A549 (cell line): ENCODE measurements around the gene PGS1. TPM values are rescaled to one million over a fixed set of nuclear protein-coding genes. Genes with fewer than 3 reads are reported as not detected.

Experiments
- ATAC-seq, 2 experiments: fragments of 200-7000 bp in 1 of 2; fragments of >200 bp in 1 of 2; cut with Nextera tagmentation in 1 of 2; cut with Tn5 transposase in 1 of 2; 3 replicates each; pipeline versions ENCODE4 v1.8.0 to v1.9.1; 2018 to 2020; ENCODE audit warnings: mild to moderate bottlenecking in 1 of 2, moderate library complexity in 1 of 2
- CTCF ChIA-PET: fragments of 300-600 bp; sonication (Branson Sonifier 250); formaldehyde crosslinking; extraction: SDS; loops from one replicate; lab custom pipeline; 2021; ENCODE audit warnings: antibody characterized with exemption, inconsistent platforms; lab: Yijun Ruan, JAX
- POLR2A ChIA-PET: fragments of 350-600 bp; formaldehyde crosslinking; extraction: SDS; loops from one replicate; lab custom pipeline; 2021; ENCODE audit warnings: antibody characterized with exemption, inconsistent platforms; lab: Yijun Ruan, JAX
- DNase-seq, 2 experiments: peaks; one replicate each; pipeline versions ENCODE4 v3.0.0 to v3.0.0-alpha.2; 2011 to 2016; ENCODE audit warnings: low read depth in 1 of 2, low spot score in 1 of 2
- FAIRE-seq: peaks from 2 replicates; lab custom pipeline; 2011; peaks lifted over from hg19 to GRCh38; lab: Jason Lieb, UNC
- H3K27ac ChIP-seq, 2 experiments: fragments of >200 bp; sonication (Bioruptor Twin); formaldehyde crosslinking; 3 replicates each; pipeline ENCODE4 v1.5.1; 2016 to 2017
- H3K4me1 ChIP-seq: fragments of >200 bp; sonication (Bioruptor Twin); formaldehyde crosslinking; 3 replicates; pipeline ENCODE4 v1.6.1; 2016
- H3K4me2 ChIP-seq: fragments of >200 bp; sonication (Bioruptor Twin); formaldehyde crosslinking; 3 replicates; pipeline ENCODE4 v1.6.1; 2016
- H3K4me3 ChIP-seq: fragments of >200 bp; sonication (Bioruptor Twin); formaldehyde crosslinking; 3 replicates; pipeline ENCODE4 v1.5.1; 2016
- H3K9me3 ChIP-seq: fragments of >200 bp; sonication (Bioruptor Twin); formaldehyde crosslinking; 3 replicates; pipeline ENCODE4 v1.6.1; 2016
- CBX2 ChIP-seq: fragments of 200-600 bp; sonication (generic); IDR thresholded peaks from 2 replicates; pipeline ENCODE4 v1.6.1; 2016; ENCODE audit warnings: low read depth, mild to moderate bottlenecking, borderline replicate concordance
- CHD2 ChIP-seq: fragments of 150-350 bp; IDR thresholded peaks from 2 replicates; pipeline ENCODE4 v1.6.1; 2014; ENCODE audit warnings: low read length; ENCODE audit not compliant: partially characterized antibody
- CHD4 ChIP-seq: fragments of 200-600 bp; sonication (generic); IDR thresholded peaks from 2 replicates; pipeline ENCODE4 v1.6.1; 2016; ENCODE audit warnings: antibody characterized with exemption, mild to moderate bottlenecking, borderline replicate concordance
- EHF ChIP-seq: fragments of 250-450 bp; sonication (Bioruptor Pico); IDR thresholded peaks from 2 replicates; pipeline ENCODE4 v1.5.0; 2020; ENCODE audit warnings: mild to moderate bottlenecking
- ELK1 ChIP-seq: fragments of 150-350 bp; IDR thresholded peaks from 2 replicates; pipeline ENCODE4 v1.6.1; 2014; ENCODE audit warnings: low read depth, mild to moderate bottlenecking, low read length
- FOXS1 ChIP-seq: fragments of 250-450 bp; sonication (Bioruptor Pico); IDR thresholded peaks from 2 replicates; pipeline ENCODE4 v1.5.0; 2020; ENCODE audit warnings: mild to moderate bottlenecking, moderate library complexity
- HEYL ChIP-seq: fragments of 250-450 bp; sonication (Bioruptor Pico); IDR thresholded peaks from 2 replicates; pipeline ENCODE4 v1.8.0; 2021; ENCODE audit warnings: mild to moderate bottlenecking, moderate library complexity
- JUN ChIP-seq, 2 experiments: fragments of >200 bp; sonication (Bioruptor Twin); formaldehyde crosslinking; IDR thresholded peaks; 2 replicates in 1 of 2; 3 replicates in 1 of 2; pipeline ENCODE4 v1.6.1; 2016 to 2017
- JUNB ChIP-seq: fragments of >200 bp; sonication (Bioruptor Twin); formaldehyde crosslinking; IDR thresholded peaks from 2 replicates; pipeline ENCODE4 v1.6.1; 2016
- KDM1A ChIP-seq: fragments of 200-600 bp; sonication (generic); IDR thresholded peaks from 2 replicates; pipeline ENCODE4 v1.6.1; 2016; ENCODE audit warnings: low read depth, mild to moderate bottlenecking
- KDM5A ChIP-seq: fragments of 200-600 bp; sonication (generic); IDR thresholded peaks from 2 replicates; pipeline ENCODE4 v1.6.1; 2016; ENCODE audit warnings: antibody characterized with exemption, mild to moderate bottlenecking
- MAFK ChIP-seq: fragments of 450-650 bp; IDR thresholded peaks from 2 replicates; pipeline ENCODE4 v1.6.1; 2014; ENCODE audit not compliant: partially characterized antibody
- MAZ ChIP-seq: fragments of 150-350 bp; IDR thresholded peaks from 2 replicates; pipeline ENCODE4 v1.6.1; 2014; ENCODE audit warnings: antibody characterized with exemption, low read depth, low read length, borderline replicate concordance
- MYC ChIP-seq: IDR thresholded peaks from 2 replicates; pipeline ENCODE4 v1.6.1; 2012; ENCODE audit warnings: mild to moderate bottlenecking, inconsistent platforms, low read length, improper control_type of control experiment, borderline replicate concordance
- NFE2L2 ChIP-seq: fragments of 150-350 bp; conservative IDR thresholded peaks from 2 replicates; pipeline ENCODE4 v1.6.1; 2014; ENCODE audit warnings: low read length
- POLR2A ChIP-seq: IDR thresholded peaks from 2 replicates; pipeline ENCODE4 v1.6.1; 2012; ENCODE audit warnings: mild to moderate bottlenecking, low read length
- POLR2AphosphoS2 ChIP-seq: conservative IDR thresholded peaks from 2 replicates; pipeline ENCODE4 v1.6.1; 2012; ENCODE audit warnings: low read length, improper control_type of control experiment, inconsistent platforms
- RARB ChIP-seq: fragments of 250-450 bp; sonication (Bioruptor Pico); IDR thresholded peaks from 2 replicates; pipeline ENCODE4 v1.8.0; 2021; ENCODE audit warnings: mild to moderate bottlenecking, moderate library complexity
- RCOR1 ChIP-seq: fragments of 150-350 bp; IDR thresholded peaks from 2 replicates; pipeline ENCODE4 v1.6.1; 2014; ENCODE audit warnings: antibody characterized with exemption, low read length, low read depth
- TP53 ChIP-seq: fragments of 250-450 bp; sonication (Bioruptor Pico); IDR thresholded peaks from 2 replicates; pipeline ENCODE4 v1.5.0; 2021; ENCODE audit warnings: mild to moderate bottlenecking, moderate library complexity
- USF2 ChIP-seq: fragments of 450-650 bp; IDR thresholded peaks from 2 replicates; pipeline ENCODE4 v1.6.1; 2014; ENCODE audit warnings: antibody characterized with exemption
- ZSCAN20 ChIP-seq: fragments of 250-450 bp; sonication (Bioruptor Pico); IDR thresholded peaks from 2 replicates; pipeline ENCODE4 v1.8.0; 2022; ENCODE audit warnings: mild to moderate bottlenecking, moderate library complexity
- WGBS: methylation state at CpG from one replicate; pipeline ENCODE4 v1.1.6; 2017; ENCODE audit errors: missing lambda C conversion rate; 5-methylcytosine and 5-hydroxymethylcytosine counted together
- polyA plus RNA-seq, 4 experiments: library from polyadenylated mRNA; depleted of rRNA in 3 of 4; stranded (reverse); fragments of >200 nt; fragmentation: RNase III in 1 of 4; extraction: RNeasy Plus Mini Kit Qiagen cat#74134 plus additional on column Dnase treatment in 1 of 4; gene quantifications; 2 replicates in 3 of 4; 3 replicates in 1 of 4; pipeline ENCODE4 v1.2.3, GENCODE V29; 2011 to 2017
- TF ChIP-seq, protein P1 (sequence below): fragments of >200 bp; sonication (Bioruptor Twin); formaldehyde crosslinking; IDR thresholded peaks from 3 replicates; pipeline ENCODE4 v1.6.1; 2016
- TF ChIP-seq, protein P2 (sequence below): fragments of 250-450 bp; sonication (Bioruptor Pico); IDR thresholded peaks from 2 replicates; pipeline ENCODE4 v1.5.0; 2020; ENCODE audit warnings: low read depth, mild to moderate bottlenecking, moderate library complexity
- TF ChIP-seq, protein P3 (sequence below): fragments of 200-600 bp; sonication (generic); IDR thresholded peaks from 2 replicates; pipeline ENCODE4 v1.6.1; 2016; ENCODE audit warnings: antibody characterized with exemption, mild to moderate bottlenecking, moderate library complexity
- TF ChIP-seq, protein P4 (sequence below): fragments of >200 bp; sonication (Bioruptor Twin); formaldehyde crosslinking; IDR thresholded peaks from 2 replicates; pipeline ENCODE4 v1.6.1; 2016
- TF ChIP-seq, protein P5 (sequence below): fragments of >200 bp; sonication (Bioruptor Twin); formaldehyde crosslinking; IDR thresholded peaks from 3 replicates; pipeline ENCODE4 v1.5.1; 2016
- TF ChIP-seq, protein P6 (sequence below): fragments of 250-450 bp; sonication (Bioruptor Pico); IDR thresholded peaks from 2 replicates; pipeline ENCODE4 v1.5.0; 2021; ENCODE audit warnings: mild to moderate bottlenecking, moderate library complexity, borderline replicate concordance

Gene PGS1
- polyA plus RNA-seq, 2 of the 4 experiments (the other 2 are of a cell fraction), result 23.7 to 29.5 TPM

- H3K4me2 ChIP-seq, result peak overlapping the region; percentile 48
- ATAC-seq (peak; percentile 25 to 30; a peak in 3 of 6 replicates), DNase-seq (peak in 1 of 2 experiments; percentile 60), FAIRE-seq (no peak)
- no peak overlapping the region for H3K4me3 ChIP-seq
- H3K27ac ChIP-seq, result peak overlapping the region; percentile 26 to 90; a peak in 4 of 6 replicates
- ChIA-PET POLR2A (interaction anchor here (0.6 to 1.5 kb wide), 3 partner anchors 15 to 950 kb away, joined by 3 to 10 read pairs (median 4); partner anchors contain the start of gene SOCS3), CTCF (interaction anchor here (0.8 to 8.9 kb wide), 7 partner anchors 14 to 124 kb away, joined by 3 to 134 read pairs (median 4); partner anchors contain the start of gene SOCS3)
- 44% methylated on average over 9 of the region's 9 CpGs for WGBS
- peaks cover 39% of the 10 kb centered on the region for H3K4me1 ChIP-seq
- no peaks in the 10 kb centered on the region for H3K9me3 ChIP-seq
- TF ChIP-seq MAFK (peak; percentile 97), TP53 (CRISPR knock-in tag) (no peak), RCOR1 (no peak), POLR2AphosphoS2 (no peak), USF2 (no peak), NFE2L2 (no peak), JUN (IDR thresholded peaks at IDR 0.05) (no peak), MAZ (no peak), ELK1 (no peak), EHF (CRISPR knock-in tag) (no peak), CHD4 (no peak), KDM5A (no peak), CHD2 (no peak), JUNB (peak; percentile 43; the same call in 1 of the 2 replicates), POLR2A (no peak), MYC (no peak), FOXS1 (CRISPR knock-in tag) (no peak), ZSCAN20 (no peak), HEYL (CRISPR knock-in tag) (no peak), KDM1A (no peak), CBX2 (no peak), RARB (no peak)
- TF ChIP-seq, protein P1, sequence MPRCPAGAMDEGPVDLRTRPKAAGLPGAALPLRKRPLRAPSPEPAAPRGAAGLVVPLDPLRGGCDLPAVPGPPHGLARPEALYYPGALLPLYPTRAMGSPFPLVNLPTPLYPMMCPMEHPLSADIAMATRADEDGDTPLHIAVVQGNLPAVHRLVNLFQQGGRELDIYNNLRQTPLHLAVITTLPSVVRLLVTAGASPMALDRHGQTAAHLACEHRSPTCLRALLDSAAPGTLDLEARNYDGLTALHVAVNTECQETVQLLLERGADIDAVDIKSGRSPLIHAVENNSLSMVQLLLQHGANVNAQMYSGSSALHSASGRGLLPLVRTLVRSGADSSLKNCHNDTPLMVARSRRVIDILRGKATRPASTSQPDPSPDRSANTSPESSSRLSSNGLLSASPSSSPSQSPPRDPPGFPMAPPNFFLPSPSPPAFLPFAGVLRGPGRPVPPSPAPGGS, result no peak
- TF ChIP-seq, protein P2, sequence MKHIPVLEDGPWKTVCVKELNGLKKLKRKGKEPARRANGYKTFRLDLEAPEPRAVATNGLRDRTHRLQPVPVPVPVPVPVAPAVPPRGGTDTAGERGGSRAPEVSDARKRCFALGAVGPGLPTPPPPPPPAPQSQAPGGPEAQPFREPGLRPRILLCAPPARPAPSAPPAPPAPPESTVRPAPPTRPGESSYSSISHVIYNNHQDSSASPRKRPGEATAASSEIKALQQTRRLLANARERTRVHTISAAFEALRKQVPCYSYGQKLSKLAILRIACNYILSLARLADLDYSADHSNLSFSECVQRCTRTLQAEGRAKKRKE, result peak; percentile 31; the same call in 1 of the 2 replicates
- TF ChIP-seq, protein P3, sequence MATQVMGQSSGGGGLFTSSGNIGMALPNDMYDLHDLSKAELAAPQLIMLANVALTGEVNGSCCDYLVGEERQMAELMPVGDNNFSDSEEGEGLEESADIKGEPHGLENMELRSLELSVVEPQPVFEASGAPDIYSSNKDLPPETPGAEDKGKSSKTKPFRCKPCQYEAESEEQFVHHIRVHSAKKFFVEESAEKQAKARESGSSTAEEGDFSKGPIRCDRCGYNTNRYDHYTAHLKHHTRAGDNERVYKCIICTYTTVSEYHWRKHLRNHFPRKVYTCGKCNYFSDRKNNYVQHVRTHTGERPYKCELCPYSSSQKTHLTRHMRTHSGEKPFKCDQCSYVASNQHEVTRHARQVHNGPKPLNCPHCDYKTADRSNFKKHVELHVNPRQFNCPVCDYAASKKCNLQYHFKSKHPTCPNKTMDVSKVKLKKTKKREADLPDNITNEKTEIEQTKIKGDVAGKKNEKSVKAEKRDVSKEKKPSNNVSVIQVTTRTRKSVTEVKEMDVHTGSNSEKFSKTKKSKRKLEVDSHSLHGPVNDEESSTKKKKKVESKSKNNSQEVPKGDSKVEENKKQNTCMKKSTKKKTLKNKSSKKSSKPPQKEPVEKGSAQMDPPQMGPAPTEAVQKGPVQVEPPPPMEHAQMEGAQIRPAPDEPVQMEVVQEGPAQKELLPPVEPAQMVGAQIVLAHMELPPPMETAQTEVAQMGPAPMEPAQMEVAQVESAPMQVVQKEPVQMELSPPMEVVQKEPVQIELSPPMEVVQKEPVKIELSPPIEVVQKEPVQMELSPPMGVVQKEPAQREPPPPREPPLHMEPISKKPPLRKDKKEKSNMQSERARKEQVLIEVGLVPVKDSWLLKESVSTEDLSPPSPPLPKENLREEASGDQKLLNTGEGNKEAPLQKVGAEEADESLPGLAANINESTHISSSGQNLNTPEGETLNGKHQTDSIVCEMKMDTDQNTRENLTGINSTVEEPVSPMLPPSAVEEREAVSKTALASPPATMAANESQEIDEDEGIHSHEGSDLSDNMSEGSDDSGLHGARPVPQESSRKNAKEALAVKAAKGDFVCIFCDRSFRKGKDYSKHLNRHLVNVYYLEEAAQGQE, result no peak
- TF ChIP-seq, protein P4, sequence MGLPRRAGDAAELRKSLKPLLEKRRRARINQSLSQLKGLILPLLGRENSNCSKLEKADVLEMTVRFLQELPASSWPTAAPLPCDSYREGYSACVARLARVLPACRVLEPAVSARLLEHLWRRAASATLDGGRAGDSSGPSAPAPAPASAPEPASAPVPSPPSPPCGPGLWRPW, result no peak
- TF ChIP-seq, protein P5, sequence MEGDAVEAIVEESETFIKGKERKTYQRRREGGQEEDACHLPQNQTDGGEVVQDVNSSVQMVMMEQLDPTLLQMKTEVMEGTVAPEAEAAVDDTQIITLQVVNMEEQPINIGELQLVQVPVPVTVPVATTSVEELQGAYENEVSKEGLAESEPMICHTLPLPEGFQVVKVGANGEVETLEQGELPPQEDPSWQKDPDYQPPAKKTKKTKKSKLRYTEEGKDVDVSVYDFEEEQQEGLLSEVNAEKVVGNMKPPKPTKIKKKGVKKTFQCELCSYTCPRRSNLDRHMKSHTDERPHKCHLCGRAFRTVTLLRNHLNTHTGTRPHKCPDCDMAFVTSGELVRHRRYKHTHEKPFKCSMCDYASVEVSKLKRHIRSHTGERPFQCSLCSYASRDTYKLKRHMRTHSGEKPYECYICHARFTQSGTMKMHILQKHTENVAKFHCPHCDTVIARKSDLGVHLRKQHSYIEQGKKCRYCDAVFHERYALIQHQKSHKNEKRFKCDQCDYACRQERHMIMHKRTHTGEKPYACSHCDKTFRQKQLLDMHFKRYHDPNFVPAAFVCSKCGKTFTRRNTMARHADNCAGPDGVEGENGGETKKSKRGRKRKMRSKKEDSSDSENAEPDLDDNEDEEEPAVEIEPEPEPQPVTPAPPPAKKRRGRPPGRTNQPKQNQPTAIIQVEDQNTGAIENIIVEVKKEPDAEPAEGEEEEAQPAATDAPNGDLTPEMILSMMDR, result no peak
- TF ChIP-seq, protein P6, sequence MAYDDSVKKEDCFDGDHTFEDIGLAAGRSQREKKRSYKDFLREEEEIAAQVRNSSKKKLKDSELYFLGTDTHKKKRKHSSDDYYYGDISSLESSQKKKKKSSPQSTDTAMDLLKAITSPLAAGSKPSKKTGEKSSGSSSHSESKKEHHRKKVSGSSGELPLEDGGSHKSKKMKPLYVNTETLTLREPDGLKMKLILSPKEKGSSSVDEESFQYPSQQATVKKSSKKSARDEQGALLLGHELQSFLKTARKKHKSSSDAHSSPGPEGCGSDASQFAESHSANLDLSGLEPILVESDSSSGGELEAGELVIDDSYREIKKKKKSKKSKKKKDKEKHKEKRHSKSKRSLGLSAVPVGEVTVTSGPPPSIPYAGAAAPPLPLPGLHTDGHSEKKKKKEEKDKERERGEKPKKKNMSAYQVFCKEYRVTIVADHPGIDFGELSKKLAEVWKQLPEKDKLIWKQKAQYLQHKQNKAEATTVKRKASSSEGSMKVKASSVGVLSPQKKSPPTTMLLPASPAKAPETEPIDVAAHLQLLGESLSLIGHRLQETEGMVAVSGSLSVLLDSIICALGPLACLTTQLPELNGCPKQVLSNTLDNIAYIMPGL (CRISPR knock-in tag), result no peak
Measured at GRCh38 chr17:78375401-78376151, 2.9 kb upstream of the PGS1 start.
